GM13976 (cell line): Measurements from ENCODE around the gene ASPSCR1.
"Not testable (repeated sequence)": the region's sequence is repeated elsewhere in the genome, so short reads cannot be mapped to it uniquely, and the experiment has no call there.

Experiments
- DNase-seq: peaks from one replicate; pipeline ENCODE4 v3.0.0; 2012; ENCODE audit warnings: low spot score
- CTCF ChIP-seq: IDR thresholded peaks from 2 replicates; pipeline ENCODE4 v1.5.1; 2012; ENCODE audit warnings: borderline replicate concordance, mild to moderate bottlenecking; ENCODE audit not compliant: insufficient read depth; ENCODE audit errors: extremely low read depth, missing control alignments, control extremely low read depth
- in situ Hi-C: fragments of 300-500 bp; cut with MboI; formaldehyde crosslinking; loops from one replicate; pipeline ENCODE4 v1.12.0; 2022; ENCODE audit warnings: low sequenced_read_pairs, mixed read lengths, inconsistent platforms; ENCODE audit not compliant: unreplicated experiment

Gene ASPSCR1

GRCh38 chr17:81944858-81945257 lies 32.6 kb upstream of the ASPSCR1 start:
- DNase-seq, result no peak
- no peak for TF ChIP-seq CTCF
- in situ Hi-C loops, result no loop called here

GRCh38 chr17:81947189-81947588 lies 30.2 kb upstream of the ASPSCR1 start, which contains the start of gene MYADML2:
Gene MYADML2 (minus strand): TSS chr17:81947233. CDS start chr17:81941741, 5,492 bp downstream.
- in situ Hi-C loops, result no loop called here
- no peak for TF ChIP-seq CTCF
- DNase-seq, result no peak

GRCh38 chr17:81948635-81949378 lies 28.6 kb upstream of the ASPSCR1 start:
- no peak for TF ChIP-seq CTCF
- DNase-seq, result no peak
- in situ Hi-C loops, result no loop called here

GRCh38 chr17:81950501-81950900 lies 26.9 kb upstream of the ASPSCR1 start:
- TF ChIP-seq CTCF, result no peak
- in situ Hi-C loops, result no loop called here
- DNase-seq, result no peak

GRCh38 chr17:81951785-81952684 lies 25.4 kb upstream of the ASPSCR1 start:
- no peak for TF ChIP-seq CTCF
- in situ Hi-C loops, result no loop called here
- DNase-seq, result no peak

- in situ Hi-C loops, result no loop called here
- TF ChIP-seq CTCF, result no peak
- DNase-seq, result no peak
Measured at GRCh38 chr17:81952792-81953228, 24.6 kb upstream of the ASPSCR1 start.

GRCh38 chr17:81953443-81953842 lies 24.0 kb upstream of the ASPSCR1 start:
- in situ Hi-C loops, DNase-seq: not testable (repeated sequence)
